Activated CD4-positive, alpha-beta T cell treated with anti-CD3 and anti-CD28 coated beads, Interleukin-2, amount 50 U/mL, for 1 hour (primary cell): ENCODE results near the gene INTS4.
"Not testable (repeated sequence)": the region's sequence is repeated elsewhere in the genome, so short reads cannot be mapped to it uniquely, and the experiment has no call there.

Source experiments
- DNase-seq: peaks from one replicate; pipeline ENCODE4 v3.0.0-alpha.2; 2020

Gene INTS4

DNA sequence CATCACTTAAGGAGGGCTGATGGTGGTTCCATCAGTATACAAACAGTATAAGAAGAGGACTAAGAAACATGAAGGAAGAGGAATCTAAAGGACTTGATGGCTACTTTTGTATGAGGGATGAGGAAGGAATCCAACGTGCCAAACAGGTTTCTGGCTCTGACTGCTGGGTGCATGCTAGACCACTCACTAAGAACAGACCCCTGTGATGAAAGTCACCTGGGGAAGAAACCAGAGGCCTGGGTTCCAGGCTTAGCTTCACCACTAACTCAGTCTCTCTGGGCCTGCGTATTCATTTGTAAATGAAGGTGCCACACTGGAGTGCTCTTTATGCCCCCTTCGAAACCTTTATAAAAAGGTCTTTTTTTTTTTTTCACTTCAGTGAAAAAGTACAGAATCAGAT lies 118.4 kb downstream of the INTS4 start:
- DNase-seq, result no peak

DNA sequence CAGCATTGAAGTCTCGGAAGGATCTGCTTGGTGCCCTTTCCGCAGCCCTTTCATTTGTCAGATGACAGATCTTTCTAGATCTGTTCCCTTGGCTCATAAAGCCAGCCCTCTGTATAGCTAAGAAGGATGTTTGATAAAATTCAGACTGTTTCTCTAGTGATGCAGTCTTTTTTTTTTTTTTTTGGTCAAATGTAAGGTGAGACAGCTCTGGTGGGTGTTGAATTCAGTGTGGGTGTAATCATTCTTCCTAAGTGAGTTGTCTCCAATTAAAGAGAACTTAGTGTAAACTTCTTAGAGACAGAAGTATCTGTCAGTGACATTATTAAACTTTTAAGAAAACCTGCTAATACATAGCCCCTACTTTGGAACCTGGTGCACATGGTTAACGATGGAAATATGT lies 120.3 kb downstream of the INTS4 start:
- DNase-seq, result no peak

DNA sequence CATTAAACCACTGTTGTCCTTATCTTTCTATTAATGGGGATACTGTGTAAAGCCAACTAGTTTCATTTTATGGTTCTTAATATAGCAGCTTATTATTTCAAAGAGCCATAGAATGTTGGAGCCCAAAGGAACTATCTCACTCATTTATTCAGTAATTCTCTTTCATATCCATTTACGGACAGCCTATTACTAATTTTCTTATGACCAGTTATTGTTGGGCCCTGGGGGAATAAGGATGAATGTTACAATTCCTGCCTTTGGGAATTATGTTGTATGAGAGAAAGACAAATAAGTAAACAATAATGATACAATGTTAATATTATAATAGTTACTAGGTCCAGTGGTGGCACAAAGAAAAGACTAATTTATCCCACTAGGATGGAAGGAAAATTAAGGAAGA lies 121.1 kb downstream of the INTS4 start:
- DNase-seq, result no peak

DNA sequence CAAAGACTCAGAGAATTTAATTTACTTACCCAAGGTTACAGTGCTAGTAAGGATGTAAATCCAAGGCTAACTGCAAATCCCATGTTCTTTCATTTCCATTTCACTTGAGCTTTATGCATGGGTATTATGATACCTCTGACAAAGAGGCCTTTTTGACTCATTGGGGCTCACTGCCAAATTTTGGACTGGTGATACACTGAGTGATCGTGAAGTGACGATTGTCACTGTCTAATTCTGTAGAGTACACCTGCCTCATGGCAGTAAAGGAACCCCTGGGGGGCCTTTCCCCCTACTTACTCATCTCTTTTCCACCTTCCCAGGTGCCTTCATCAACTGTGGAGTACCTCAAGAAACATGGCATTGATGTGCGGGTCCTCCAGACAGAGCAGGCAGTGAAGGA lies 122.6 kb downstream of the INTS4 start:
- DNase-seq, result no peak

DNA sequence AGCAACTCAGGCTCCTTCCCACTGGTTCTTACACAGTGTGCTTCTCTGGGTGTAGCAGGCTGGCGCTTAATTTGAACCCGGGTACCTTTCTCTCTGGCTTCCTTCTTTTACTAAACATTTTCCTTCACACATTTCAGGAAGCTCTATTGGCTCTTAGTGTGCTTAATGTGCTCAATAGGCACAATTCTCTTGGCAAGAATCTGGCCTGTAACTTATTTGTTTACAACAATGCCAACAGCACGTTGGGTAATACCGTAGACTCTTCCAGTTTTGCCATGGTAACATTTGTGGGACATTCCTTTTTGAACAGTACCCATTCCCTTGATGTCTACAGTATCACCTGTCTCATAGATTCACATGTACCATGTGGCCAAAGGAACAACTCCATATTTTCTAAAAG lies 125.7 kb downstream of the INTS4 start:
- DNase-seq, result no peak

DNA sequence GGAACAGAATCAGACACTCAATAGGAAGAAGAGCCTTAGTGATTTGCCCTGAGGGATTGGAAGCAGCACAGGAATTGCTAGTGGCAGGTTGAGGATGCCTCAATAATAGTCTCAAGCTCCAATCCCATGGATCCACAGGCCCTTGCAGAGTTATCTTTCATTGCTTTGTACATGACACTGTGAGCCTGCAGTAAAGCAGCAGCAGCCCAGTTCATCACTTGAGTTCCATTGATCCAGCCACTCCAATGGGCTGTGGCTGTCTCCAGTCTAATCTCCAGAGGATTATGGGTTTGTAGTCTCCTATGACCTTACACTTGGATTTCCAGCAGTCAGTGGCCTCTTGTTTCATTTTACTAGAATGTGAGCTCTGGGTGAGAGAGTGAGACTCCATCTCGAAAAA lies 128.1 kb downstream of the INTS4 start:
- DNase-seq, result no peak

DNA sequence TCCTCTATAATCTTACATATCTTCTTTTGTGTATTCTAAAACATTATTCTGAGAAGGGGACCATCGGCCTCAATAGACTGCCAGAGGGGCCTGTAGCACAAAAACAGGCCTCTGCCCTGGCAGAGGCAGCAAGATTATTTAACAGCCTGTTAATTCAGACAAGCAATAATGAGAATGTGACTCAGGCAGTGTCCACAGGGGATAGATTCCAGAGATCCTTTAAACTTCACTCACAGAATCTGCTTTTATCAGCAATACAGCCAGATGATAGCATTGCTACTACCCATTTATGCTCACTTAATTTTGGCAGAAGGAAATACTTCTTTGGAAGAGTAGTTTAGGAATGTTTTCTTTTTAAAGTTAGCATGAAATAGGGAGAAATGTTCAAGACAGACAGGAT lies 128.7 kb downstream of the INTS4 start:
- no peak for DNase-seq

DNA sequence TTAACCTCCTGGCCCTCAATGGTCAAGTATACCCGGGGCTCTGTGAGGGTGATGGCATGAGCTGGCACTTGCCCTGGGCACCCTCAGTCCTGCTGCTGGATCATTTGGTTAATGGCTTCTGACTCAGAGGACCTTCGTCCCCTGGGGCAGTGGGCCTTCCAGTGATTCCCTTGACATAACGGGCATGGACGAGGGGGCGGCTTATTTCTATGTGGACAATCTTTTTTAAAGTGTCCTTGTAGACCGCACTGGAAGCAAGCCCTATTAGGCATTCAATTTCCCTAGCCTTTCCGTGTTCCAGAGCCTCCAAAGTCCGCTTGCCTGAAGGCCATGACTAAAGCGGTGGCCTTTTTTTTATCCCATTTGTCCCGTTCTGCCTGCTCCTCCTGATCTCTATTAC lies 133.0 kb downstream of the INTS4 start:
- DNase-seq, result not testable (repeated sequence)

DNA sequence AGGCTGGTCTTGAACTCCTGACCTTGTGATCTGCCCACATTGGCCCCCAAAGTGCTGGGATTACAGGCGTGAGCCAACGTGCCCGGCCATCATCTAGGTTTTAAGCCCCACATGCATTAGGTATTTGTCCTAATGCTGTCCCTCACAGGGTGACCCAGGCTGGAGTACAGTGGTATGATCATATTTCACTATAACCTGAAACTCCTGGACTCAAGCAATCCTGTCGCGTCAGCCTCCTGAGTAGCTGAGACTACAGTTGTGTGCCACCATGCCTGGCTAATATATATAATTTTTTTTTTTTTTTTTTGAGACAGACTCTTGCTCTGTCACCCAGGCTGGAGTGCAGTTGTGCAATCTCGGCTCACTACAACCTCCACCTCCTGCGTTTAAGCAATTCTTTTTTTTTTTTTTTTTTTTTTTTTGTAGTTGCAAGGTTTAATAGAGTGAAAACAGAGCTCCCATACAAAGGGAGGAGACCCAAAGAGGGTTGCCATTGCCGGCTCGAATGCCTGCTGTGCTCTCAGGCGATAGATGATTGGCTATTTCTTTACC lies 136.5 kb downstream of the INTS4 start:
- DNase-seq, result not testable (repeated sequence)

DNA sequence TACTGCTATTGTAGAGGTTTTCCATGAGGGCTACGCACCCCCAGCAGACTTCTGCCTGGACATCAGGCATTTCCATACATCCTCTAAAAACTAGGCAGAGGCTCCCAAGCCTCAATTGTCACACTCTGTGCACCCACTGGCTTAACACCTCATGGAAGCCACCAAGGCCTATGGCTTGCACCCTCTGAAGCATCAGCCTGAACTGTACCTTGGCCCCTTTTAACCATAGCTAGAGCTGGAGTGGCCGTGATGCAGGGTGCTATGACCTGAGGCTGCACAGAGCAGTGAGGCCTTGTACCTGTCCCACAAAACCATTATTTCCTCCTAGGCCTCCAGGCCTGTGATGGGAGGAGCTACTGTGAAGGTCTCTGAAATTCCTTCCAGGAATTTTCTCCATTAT lies 139.6 kb downstream of the INTS4 start:
- DNase-seq, result no peak

DNA sequence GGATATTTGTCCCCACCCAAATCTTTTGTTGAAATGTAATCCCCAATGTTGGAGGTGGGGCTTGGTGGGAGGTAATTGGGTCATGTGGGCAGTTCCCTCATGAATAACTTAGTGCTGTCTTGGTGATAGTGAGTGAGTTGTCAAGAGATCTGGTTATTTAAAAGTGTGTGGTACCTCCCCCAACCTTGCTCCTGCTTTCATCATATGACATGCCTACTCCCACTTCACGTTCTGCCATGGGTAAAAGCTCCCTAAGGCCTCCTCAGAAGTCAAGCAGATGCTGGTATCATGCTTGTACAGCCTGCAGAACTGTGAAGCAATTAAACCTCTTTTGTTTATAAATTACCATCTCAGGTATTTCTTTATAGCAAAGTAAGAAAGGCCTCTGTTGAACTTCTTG lies 143.0 kb downstream of the INTS4 start:
- DNase-seq, result no peak

DNA sequence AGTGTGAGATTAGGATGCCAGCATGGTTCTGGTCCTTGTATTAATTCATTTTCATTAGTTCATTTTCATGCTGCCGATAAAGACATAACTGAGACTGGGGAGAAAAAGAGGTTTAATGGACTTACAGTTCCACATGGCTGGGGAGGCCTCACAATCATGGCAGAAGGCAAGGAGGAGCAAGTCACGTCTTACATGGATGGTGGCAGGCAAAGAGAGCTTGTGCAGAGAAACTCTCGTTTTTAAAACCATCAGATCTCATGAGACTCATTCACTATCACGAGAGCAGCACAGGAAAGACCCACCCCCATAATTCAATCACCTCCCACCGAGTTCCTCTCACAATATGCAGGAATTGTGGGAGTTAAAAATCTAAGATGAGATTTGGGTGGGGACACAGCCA lies 150.8 kb downstream of the INTS4 start:
- DNase-seq, result not testable (repeated sequence)

DNA sequence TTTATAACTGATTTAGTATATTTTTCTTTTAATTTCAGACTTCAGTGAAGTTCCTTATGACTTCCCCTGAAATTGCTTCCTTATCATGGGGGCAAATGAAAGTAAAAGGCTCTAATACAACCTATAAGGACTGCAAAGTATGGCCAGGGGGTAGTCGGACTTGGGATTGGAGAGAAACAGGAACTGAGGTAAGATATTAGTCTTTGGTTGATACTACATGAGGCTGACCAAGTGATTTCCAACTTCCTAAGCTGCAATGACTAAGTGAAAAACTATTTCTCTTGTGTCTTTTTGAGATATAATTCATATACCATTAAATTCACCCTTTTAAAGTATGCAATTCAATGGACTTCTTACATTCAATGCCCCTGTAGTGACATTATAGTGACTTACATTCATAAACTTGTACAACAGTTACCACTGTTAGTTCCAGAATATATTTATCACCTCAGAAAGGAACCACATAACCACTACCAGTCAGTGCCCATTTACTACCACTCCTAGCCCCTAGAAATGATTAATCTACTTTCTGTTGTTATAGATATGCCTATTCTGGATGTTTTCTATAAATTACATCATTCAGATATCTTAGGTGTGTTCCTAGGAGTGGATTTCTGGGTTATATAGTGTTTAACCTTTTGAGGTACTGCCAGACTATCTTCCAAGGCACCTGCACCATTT lies 151.9 kb downstream of the INTS4 start:
- no peak for DNase-seq

DNA sequence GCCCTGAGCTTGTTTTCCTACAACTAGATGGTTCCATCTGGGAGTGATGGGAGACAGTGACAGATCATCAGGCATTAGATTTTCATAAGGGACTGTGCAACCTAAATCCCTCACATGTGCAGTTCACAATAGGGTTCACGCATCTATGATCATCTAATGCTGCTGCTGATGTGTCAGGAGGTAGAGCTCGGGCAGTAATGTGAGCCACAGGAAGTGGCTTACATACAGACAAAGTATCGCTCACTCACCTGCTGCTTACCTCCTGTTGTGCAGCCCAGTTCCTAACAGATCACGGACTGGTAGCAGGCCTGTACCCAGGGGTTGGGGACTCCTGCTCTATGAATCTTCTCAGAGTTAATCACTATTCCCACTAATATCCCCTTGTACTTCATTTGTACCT lies 161.2 kb downstream of the INTS4 start:
- no peak for DNase-seq

DNA sequence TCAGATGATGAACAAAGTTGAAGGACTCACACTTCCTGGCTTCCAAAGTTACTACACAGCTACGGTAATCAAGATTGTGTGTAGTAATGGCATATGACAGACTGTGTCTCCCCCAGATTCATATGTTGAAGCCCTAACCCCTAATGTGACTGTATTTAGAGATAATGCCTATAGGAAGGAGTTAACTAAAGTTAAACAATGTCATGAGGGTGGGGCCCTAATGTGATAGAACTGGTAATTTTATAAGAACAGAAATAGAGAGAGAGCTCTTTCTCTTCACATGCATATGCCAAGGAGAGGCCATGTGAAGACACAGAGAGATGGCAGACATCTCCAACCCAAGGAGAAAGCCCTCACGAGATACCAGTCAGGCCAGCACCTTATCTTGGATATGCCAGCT lies 165.5 kb downstream of the INTS4 start:
- no peak for DNase-seq
